HEK293 (cell line): Measurements from ENCODE around the gene TUBE1.

Source experiments
- BCL11A ChIP-seq: fragments of 450-650 bp; formaldehyde crosslinking; IDR thresholded peaks from 2 replicates; pipeline ENCODE4 v1.5.1; 2016; ENCODE audit warnings: low read depth, missing biosample characterization, missing genetic modification characterization
- BCL11B ChIP-seq: fragments of 450-650 bp; formaldehyde crosslinking; IDR thresholded peaks from 2 replicates; pipeline ENCODE4 v1.5.1; 2016; ENCODE audit warnings: low read depth, missing biosample characterization, missing genetic modification characterization
- FEZF1 ChIP-seq: fragments of 450-650 bp; formaldehyde crosslinking; IDR thresholded peaks from 2 replicates; pipeline ENCODE4 v1.5.1; 2016; ENCODE audit warnings: missing biosample characterization, missing genetic modification characterization
- HOXA7 ChIP-seq: sonication (generic); formaldehyde crosslinking; IDR thresholded peaks from 2 replicates; pipeline ENCODE4 v1.8.1; 2022; ENCODE audit warnings: missing genetic modification reagents, borderline replicate concordance
- KLF7 ChIP-seq: fragments of 450-650 bp; formaldehyde crosslinking; IDR thresholded peaks from 2 replicates; pipeline ENCODE4 v1.5.1; 2016; ENCODE audit warnings: missing biosample characterization, missing genetic modification characterization, borderline replicate concordance
- MEIS1 ChIP-seq: sonication (generic); formaldehyde crosslinking; IDR thresholded peaks from 2 replicates; pipeline ENCODE4 v1.8.1; 2022; ENCODE audit warnings: missing genetic modification reagents, mild to moderate bottlenecking, borderline replicate concordance
- MYNN ChIP-seq: fragments of 450-650 bp; formaldehyde crosslinking; IDR thresholded peaks from 2 replicates; pipeline ENCODE4 v1.5.1; 2016; ENCODE audit warnings: missing biosample characterization, missing genetic modification characterization, borderline replicate concordance
- YY2 ChIP-seq: fragments of 450-650 bp; formaldehyde crosslinking; IDR thresholded peaks from 2 replicates; pipeline ENCODE4 v1.5.1; 2016; ENCODE audit warnings: missing biosample characterization, missing genetic modification characterization
- ZBTB20 ChIP-seq: fragments of 450-650 bp; formaldehyde crosslinking; IDR thresholded peaks from 2 replicates; pipeline ENCODE4 v1.5.1; 2016; ENCODE audit warnings: missing biosample characterization, missing genetic modification characterization
- ZNF157 ChIP-seq: fragments of 450-650 bp; formaldehyde crosslinking; IDR thresholded peaks from 2 replicates; pipeline ENCODE4 v1.5.1; 2016; ENCODE audit warnings: missing biosample characterization, missing genetic modification characterization
- ZNF174 ChIP-seq: fragments of 450-650 bp; formaldehyde crosslinking; IDR thresholded peaks from 2 replicates; pipeline ENCODE4 v1.5.0; 2017; ENCODE audit warnings: missing biosample characterization, mild to moderate bottlenecking, missing genetic modification characterization
- ZNF175 ChIP-seq: fragments of 450-650 bp; formaldehyde crosslinking; IDR thresholded peaks from 2 replicates; pipeline ENCODE4 v1.5.1; 2016; ENCODE audit warnings: missing biosample characterization, missing genetic modification characterization
- ZNF266 ChIP-seq: fragments of 450-650 bp; formaldehyde crosslinking; IDR thresholded peaks from 2 replicates; pipeline ENCODE4 v1.5.1; 2016; ENCODE audit warnings: missing biosample characterization, missing genetic modification characterization, low read depth
- ZNF341 ChIP-seq: fragments of 450-650 bp; formaldehyde crosslinking; IDR thresholded peaks from 2 replicates; pipeline ENCODE4; 2016; ENCODE audit warnings: low read depth, missing biosample characterization, missing genetic modification characterization
- ZNF354C ChIP-seq: fragments of 450-650 bp; formaldehyde crosslinking; IDR thresholded peaks from 2 replicates; pipeline ENCODE4 v1.5.1; 2016; ENCODE audit warnings: missing biosample characterization, missing genetic modification characterization, low read depth, borderline replicate concordance
- ZNF394 ChIP-seq: fragments of 450-650 bp; formaldehyde crosslinking; IDR thresholded peaks from 2 replicates; pipeline ENCODE4 v1.5.1; 2016; ENCODE audit warnings: missing biosample characterization, missing genetic modification characterization, mild to moderate bottlenecking, moderate library complexity, borderline replicate concordance
- ZNF416 ChIP-seq: fragments of 450-650 bp; formaldehyde crosslinking; IDR thresholded peaks from 2 replicates; pipeline ENCODE4 v1.5.1; 2016; ENCODE audit warnings: missing biosample characterization, missing genetic modification characterization
- ZNF433 ChIP-seq: fragments of 450-650 bp; formaldehyde crosslinking; IDR thresholded peaks from 2 replicates; pipeline ENCODE4 v1.5.1; 2016; ENCODE audit warnings: missing biosample characterization, missing genetic modification characterization, low read depth
- ZNF48 ChIP-seq: fragments of 450-650 bp; formaldehyde crosslinking; IDR thresholded peaks from 2 replicates; pipeline ENCODE4 v1.5.1; 2016; ENCODE audit warnings: missing biosample characterization, missing genetic modification characterization
- ZNF549 ChIP-seq: fragments of 450-650 bp; IDR thresholded peaks from 2 replicates; pipeline ENCODE4 v1.5.1; 2018; ENCODE audit warnings: missing biosample characterization, missing genetic modification characterization, mild to moderate bottlenecking, inconsistent platforms, moderate library complexity
- ZNF670 ChIP-seq: fragments of 450-650 bp; formaldehyde crosslinking; IDR thresholded peaks from 2 replicates; pipeline ENCODE4 v1.5.1; 2016; ENCODE audit warnings: missing biosample characterization, missing genetic modification characterization, low read depth
- ZNF677 ChIP-seq: fragments of 450-650 bp; IDR thresholded peaks from 2 replicates; pipeline ENCODE4 v1.5.0; 2018; ENCODE audit warnings: missing biosample characterization, mild to moderate bottlenecking, missing genetic modification characterization, moderate library complexity
- ZNF701 ChIP-seq: fragments of 450-650 bp; formaldehyde crosslinking; IDR thresholded peaks from 2 replicates; pipeline ENCODE4 v1.5.1; 2016; ENCODE audit warnings: missing biosample characterization, missing genetic modification characterization
- ZNF747 ChIP-seq: fragments of 450-650 bp; formaldehyde crosslinking; IDR thresholded peaks from 2 replicates; pipeline ENCODE4 v1.5.1; 2016; ENCODE audit warnings: missing biosample characterization, missing genetic modification characterization
- TF ChIP-seq, protein P1 (sequence below): fragments of 450-650 bp; formaldehyde crosslinking; IDR thresholded peaks from 2 replicates; pipeline ENCODE4 v1.5.1; 2016; ENCODE audit warnings: missing biosample characterization, missing genetic modification characterization, low read depth
- TF ChIP-seq, protein P2 (sequence below): fragments of 450-650 bp; formaldehyde crosslinking; IDR thresholded peaks from 2 replicates; pipeline ENCODE4 v1.5.1; 2016; ENCODE audit warnings: missing biosample characterization, missing genetic modification characterization
- TF ChIP-seq, protein P3 (sequence below): fragments of 450-650 bp; formaldehyde crosslinking; IDR thresholded peaks from 2 replicates; pipeline ENCODE4 v1.5.1; 2016; ENCODE audit warnings: missing biosample characterization, missing genetic modification characterization, borderline replicate concordance
- TF ChIP-seq, protein P4 (sequence below): fragments of 450-650 bp; formaldehyde crosslinking; IDR thresholded peaks from 2 replicates; pipeline ENCODE4 v1.5.1; 2017; ENCODE audit warnings: missing biosample characterization, mild to moderate bottlenecking, missing genetic modification characterization, moderate library complexity
- TF ChIP-seq, protein P5 (sequence below): fragments of 450-650 bp; IDR thresholded peaks from 2 replicates; pipeline ENCODE4 v1.5.1; 2018; ENCODE audit warnings: missing biosample characterization, mild to moderate bottlenecking, missing genetic modification characterization
- TF ChIP-seq, protein P6 (sequence below): fragments of 450-650 bp; formaldehyde crosslinking; IDR thresholded peaks from 2 replicates; pipeline ENCODE4 v1.5.1; 2016; ENCODE audit warnings: missing biosample characterization, missing genetic modification characterization

The TUBE1 gene

DNA sequence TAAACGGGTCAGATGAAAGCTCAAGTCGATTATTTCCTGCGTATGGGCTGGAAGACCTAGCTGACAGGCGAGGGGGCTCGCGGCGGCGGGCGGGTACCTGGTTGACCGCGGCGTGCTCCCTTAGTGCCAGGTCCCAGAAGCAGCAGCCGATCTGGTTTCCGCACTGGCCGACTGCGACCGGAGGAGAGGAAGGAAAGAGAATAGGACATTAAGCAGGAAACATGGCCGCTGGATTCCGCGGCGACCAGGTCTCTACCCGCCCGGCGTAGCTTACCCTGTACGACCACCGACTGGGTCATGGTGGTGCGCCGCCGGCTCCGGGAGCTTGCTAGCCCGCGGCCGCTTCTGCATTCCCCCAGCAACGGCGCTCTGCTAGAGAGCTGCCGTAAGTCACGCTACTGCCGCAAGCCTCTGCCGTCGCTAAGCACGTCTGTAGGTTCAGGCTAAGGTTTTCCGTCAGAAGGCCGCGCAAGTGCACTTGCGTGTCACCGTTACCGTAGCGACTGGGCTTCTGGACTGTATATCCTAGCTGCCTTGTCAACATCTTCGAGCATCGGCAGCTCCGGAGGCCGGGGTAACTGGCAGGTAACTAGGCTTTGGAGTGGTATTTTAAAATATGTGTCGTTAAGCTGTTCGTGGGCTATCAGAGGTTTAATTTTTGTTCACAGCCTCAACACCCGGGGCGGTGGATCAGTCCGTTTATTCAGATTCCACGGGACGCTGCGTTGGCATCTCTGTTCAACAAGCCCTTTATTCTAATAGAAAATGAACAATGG lies at the start of gene TUBE1, which contains the start of gene FAM229B (continued):
- TF ChIP-seq MYNN (tag by site-specific recombination), result no peak
- no peak for TF ChIP-seq KLF7 (tag by site-specific recombination)
- TF ChIP-seq, protein P1, sequence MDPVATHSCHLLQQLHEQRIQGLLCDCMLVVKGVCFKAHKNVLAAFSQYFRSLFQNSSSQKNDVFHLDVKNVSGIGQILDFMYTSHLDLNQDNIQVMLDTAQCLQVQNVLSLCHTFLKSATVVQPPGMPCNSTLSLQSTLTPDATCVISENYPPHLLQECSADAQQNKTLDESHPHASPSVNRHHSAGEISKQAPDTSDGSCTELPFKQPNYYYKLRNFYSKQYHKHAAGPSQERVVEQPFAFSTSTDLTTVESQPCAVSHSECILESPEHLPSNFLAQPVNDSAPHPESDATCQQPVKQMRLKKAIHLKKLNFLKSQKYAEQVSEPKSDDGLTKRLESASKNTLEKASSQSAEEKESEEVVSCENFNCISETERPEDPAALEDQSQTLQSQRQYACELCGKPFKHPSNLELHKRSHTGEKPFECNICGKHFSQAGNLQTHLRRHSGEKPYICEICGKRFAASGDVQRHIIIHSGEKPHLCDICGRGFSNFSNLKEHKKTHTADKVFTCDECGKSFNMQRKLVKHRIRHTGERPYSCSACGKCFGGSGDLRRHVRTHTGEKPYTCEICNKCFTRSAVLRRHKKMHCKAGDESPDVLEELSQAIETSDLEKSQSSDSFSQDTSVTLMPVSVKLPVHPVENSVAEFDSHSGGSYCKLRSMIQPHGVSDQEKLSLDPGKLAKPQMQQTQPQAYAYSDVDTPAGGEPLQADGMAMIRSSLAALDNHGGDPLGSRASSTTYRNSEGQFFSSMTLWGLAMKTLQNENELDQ (tag by site-specific recombination), result no peak
- TF ChIP-seq, protein P2, sequence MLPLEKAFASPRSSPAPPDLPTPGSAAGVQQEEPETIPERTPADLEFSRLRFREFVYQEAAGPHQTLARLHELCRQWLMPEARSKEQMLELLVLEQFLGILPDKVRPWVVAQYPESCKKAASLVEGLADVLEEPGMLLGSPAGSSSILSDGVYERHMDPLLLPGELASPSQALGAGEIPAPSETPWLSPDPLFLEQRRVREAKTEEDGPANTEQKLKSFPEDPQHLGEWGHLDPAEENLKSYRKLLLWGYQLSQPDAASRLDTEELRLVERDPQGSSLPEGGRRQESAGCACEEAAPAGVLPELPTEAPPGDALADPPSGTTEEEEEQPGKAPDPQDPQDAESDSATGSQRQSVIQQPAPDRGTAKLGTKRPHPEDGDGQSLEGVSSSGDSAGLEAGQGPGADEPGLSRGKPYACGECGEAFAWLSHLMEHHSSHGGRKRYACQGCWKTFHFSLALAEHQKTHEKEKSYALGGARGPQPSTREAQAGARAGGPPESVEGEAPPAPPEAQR (tag by site-specific recombination), result no peak
- no peak for TF ChIP-seq BCL11B (tag by site-specific recombination)
- TF ChIP-seq ZNF174, result no peak
- no peak for TF ChIP-seq ZNF175 (tag by site-specific recombination)
- no peak for TF ChIP-seq YY2 (tag by site-specific recombination)
- TF ChIP-seq ZNF48 (tag by site-specific recombination), result no peak
- TF ChIP-seq, protein P3, sequence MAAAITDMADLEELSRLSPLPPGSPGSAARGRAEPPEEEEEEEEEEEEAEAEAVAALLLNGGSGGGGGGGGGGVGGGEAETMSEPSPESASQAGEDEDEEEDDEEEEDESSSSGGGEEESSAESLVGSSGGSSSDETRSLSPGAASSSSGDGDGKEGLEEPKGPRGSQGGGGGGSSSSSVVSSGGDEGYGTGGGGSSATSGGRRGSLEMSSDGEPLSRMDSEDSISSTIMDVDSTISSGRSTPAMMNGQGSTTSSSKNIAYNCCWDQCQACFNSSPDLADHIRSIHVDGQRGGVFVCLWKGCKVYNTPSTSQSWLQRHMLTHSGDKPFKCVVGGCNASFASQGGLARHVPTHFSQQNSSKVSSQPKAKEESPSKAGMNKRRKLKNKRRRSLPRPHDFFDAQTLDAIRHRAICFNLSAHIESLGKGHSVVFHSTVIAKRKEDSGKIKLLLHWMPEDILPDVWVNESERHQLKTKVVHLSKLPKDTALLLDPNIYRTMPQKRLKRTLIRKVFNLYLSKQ, result no peak
- no peak for TF ChIP-seq HOXA7
- TF ChIP-seq ZNF433 (tag by site-specific recombination), result no peak
- no peak for TF ChIP-seq ZNF747
- no peak for TF ChIP-seq ZNF549
- TF ChIP-seq, protein P4, sequence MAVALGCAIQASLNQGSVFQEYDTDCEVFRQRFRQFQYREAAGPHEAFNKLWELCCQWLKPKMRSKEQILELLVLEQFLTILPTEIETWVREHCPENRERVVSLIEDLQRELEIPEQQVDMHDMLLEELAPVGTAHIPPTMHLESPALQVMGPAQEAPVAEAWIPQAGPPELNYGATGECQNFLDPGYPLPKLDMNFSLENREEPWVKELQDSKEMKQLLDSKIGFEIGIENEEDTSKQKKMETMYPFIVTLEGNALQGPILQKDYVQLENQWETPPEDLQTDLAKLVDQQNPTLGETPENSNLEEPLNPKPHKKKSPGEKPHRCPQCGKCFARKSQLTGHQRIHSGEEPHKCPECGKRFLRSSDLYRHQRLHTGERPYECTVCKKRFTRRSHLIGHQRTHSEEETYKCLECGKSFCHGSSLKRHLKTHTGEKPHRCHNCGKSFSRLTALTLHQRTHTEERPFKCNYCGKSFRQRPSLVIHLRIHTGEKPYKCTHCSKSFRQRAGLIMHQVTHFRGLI (tag by site-specific recombination), result 0 out of 2 replicates have a peak, but pooled peaks have one; percentile 31
- TF ChIP-seq ZBTB20 (tag by site-specific recombination), result peak; percentile 92
- TF ChIP-seq MEIS1 (CRISPR knock-in tag), result no peak
- TF ChIP-seq ZNF416 (tag by site-specific recombination), result no peak
- TF ChIP-seq ZNF354C (tag by site-specific recombination), result no peak
- no peak for TF ChIP-seq ZNF341 (tag by site-specific recombination)
- TF ChIP-seq ZNF677, result no peak
- TF ChIP-seq ZNF266, result no peak
- TF ChIP-seq ZNF394 (tag by site-specific recombination), result peak; percentile 9; the same call in 1 of the 2 replicates
- TF ChIP-seq, protein P5, sequence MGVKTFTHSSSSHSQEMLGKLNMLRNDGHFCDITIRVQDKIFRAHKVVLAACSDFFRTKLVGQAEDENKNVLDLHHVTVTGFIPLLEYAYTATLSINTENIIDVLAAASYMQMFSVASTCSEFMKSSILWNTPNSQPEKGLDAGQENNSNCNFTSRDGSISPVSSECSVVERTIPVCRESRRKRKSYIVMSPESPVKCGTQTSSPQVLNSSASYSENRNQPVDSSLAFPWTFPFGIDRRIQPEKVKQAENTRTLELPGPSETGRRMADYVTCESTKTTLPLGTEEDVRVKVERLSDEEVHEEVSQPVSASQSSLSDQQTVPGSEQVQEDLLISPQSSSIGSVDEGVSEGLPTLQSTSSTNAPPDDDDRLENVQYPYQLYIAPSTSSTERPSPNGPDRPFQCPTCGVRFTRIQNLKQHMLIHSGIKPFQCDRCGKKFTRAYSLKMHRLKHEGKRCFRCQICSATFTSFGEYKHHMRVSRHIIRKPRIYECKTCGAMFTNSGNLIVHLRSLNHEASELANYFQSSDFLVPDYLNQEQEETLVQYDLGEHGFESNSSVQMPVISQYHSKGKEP (tag by site-specific recombination), result no peak
- TF ChIP-seq FEZF1 (tag by site-specific recombination), result no peak
- TF ChIP-seq, protein P6, sequence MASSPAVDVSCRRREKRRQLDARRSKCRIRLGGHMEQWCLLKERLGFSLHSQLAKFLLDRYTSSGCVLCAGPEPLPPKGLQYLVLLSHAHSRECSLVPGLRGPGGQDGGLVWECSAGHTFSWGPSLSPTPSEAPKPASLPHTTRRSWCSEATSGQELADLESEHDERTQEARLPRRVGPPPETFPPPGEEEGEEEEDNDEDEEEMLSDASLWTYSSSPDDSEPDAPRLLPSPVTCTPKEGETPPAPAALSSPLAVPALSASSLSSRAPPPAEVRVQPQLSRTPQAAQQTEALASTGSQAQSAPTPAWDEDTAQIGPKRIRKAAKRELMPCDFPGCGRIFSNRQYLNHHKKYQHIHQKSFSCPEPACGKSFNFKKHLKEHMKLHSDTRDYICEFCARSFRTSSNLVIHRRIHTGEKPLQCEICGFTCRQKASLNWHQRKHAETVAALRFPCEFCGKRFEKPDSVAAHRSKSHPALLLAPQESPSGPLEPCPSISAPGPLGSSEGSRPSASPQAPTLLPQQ (tag by site-specific recombination), result peak; percentile 62; the same call in 1 of the 2 replicates
- TF ChIP-seq ZNF157, result no peak
- TF ChIP-seq ZNF701 (tag by site-specific recombination), result no peak
- TF ChIP-seq ZNF670 (tag by site-specific recombination), result no peak
- no peak for TF ChIP-seq BCL11A (tag by site-specific recombination)
